GM23338 (cell line): Measurements from ENCODE around the gene DNAJC12. TPM values are rescaled to one million over a fixed set of nuclear protein-coding genes. Genes with fewer than 3 reads are reported as not detected.

Experiments
- ATAC-seq: fragments of 200-7000 bp; cut with Tn5 transposase; 3 replicates; pipeline ENCODE4 v1.9.1; 2020
- DNase-seq: peaks from one replicate; pipeline ENCODE4 v3.0.0-alpha.2; 2015; ENCODE audit warnings: low spot score
- H2AFZ ChIP-seq: fragments of 200-600 bp; sonication (generic); 2 replicates; pipeline ENCODE4 v1.8.0; 2016; ENCODE audit warnings: antibody characterized with exemption, mild to moderate bottlenecking, moderate library complexity
- H3F3A ChIP-seq: fragments of 200-600 bp; sonication (generic); replicated peaks from 2 replicates; pipeline ENCODE4 v1.8.0; 2017; ENCODE audit warnings: antibody characterized with exemption, mixed run types, low read depth
- H3K27ac ChIP-seq: fragments of 200-600 bp; sonication (generic); 2 replicates; pipeline ENCODE4 v1.6.1; 2016; ENCODE audit warnings: low read depth
- H3K27me3 ChIP-seq: fragments of 200-600 bp; sonication (generic); 2 replicates; pipeline ENCODE4 v1.8.0; 2016; ENCODE audit warnings: mild to moderate bottlenecking, mixed run types, moderate library complexity; ENCODE audit not compliant: insufficient read depth
- H3K36me3 ChIP-seq: fragments of 200-600 bp; sonication (generic); 2 replicates; pipeline ENCODE4 v1.8.0; 2016; ENCODE audit warnings: mild to moderate bottlenecking; ENCODE audit not compliant: insufficient read depth
- H3K4me1 ChIP-seq: fragments of 200-600 bp; sonication (generic); 2 replicates; pipeline ENCODE4 v1.8.0; 2016; ENCODE audit warnings: mild to moderate bottlenecking, moderate library complexity; ENCODE audit not compliant: insufficient read depth
- H3K4me2 ChIP-seq: fragments of 200-600 bp; sonication (generic); 2 replicates; pipeline ENCODE4 v1.7.1; 2017; ENCODE audit warnings: mixed run types
- H3K4me3 ChIP-seq: fragments of 200-600 bp; sonication (generic); 2 replicates; pipeline ENCODE4 v1.6.1; 2016; ENCODE audit warnings: mixed run types
- H3K79me2 ChIP-seq: fragments of 200-600 bp; sonication (generic); replicated peaks from 2 replicates; pipeline ENCODE4 v1.8.0; 2017; ENCODE audit warnings: mild to moderate bottlenecking; ENCODE audit not compliant: insufficient read depth
- H3K9me2 ChIP-seq: fragments of 200-600 bp; sonication (generic); 2 replicates; pipeline ENCODE4 v1.8.0; 2017; ENCODE audit not compliant: insufficient read depth
- H4K20me1 ChIP-seq: fragments of 200-600 bp; sonication (generic); replicated peaks from 2 replicates; pipeline ENCODE4 v1.8.0; 2017; ENCODE audit warnings: mild to moderate bottlenecking; ENCODE audit not compliant: insufficient read depth
- H3K27ac Mint-ChIP-seq: 2 replicates; pipeline ENCODE4 v1.8.0; 2020; ENCODE audit warnings: inconsistent platforms, mild to moderate bottlenecking, moderate library complexity, mixed read lengths
- H3K27me3 Mint-ChIP-seq: 3 replicates; pipeline ENCODE4 v1.8.0; 2022; ENCODE audit warnings: low read depth, mild to moderate bottlenecking, moderate library complexity, mixed read lengths, inconsistent platforms; ENCODE audit not compliant: insufficient read depth, poor library complexity
- H3K36me3 Mint-ChIP-seq: 3 replicates; pipeline ENCODE4 v1.8.0; 2021; ENCODE audit warnings: low read depth, mild to moderate bottlenecking, inconsistent platforms, moderate library complexity, mixed read lengths
- H3K4me1 Mint-ChIP-seq: 3 replicates; pipeline ENCODE4 v1.8.0; 2020; ENCODE audit warnings: mild to moderate bottlenecking, inconsistent platforms, mixed read lengths
- H3K4me3 Mint-ChIP-seq: 3 replicates; pipeline ENCODE4 v1.8.0; 2021; ENCODE audit warnings: moderate library complexity, mild to moderate bottlenecking, inconsistent platforms, mixed read lengths
- H3K9me3 Mint-ChIP-seq: 3 replicates; pipeline ENCODE4 v1.8.0; 2020; ENCODE audit warnings: moderate library complexity, mild to moderate bottlenecking, inconsistent platforms, mixed read lengths
- CREB1 ChIP-seq: fragments of 250-450 bp; sonication (Bioruptor Pico); IDR thresholded peaks from 2 replicates; pipeline ENCODE4 v1.5.0; 2020; ENCODE audit warnings: low read depth, mild to moderate bottlenecking, moderate library complexity
- EZH2 ChIP-seq: fragments of 200-600 bp; sonication (generic); IDR thresholded peaks from one replicate; pipeline ENCODE4 v1.8.0; 2017; ENCODE audit warnings: antibody characterized with exemption, mild to moderate bottlenecking, low read depth; ENCODE audit not compliant: unreplicated experiment
- EZH2phosphoT487 ChIP-seq: fragments of 200-600 bp; sonication (generic); IDR thresholded peaks from one replicate; pipeline ENCODE4 v1.8.1; 2018; ENCODE audit warnings: antibody characterized with exemption; ENCODE audit not compliant: unreplicated experiment
- JUNB ChIP-seq: IDR thresholded peaks from one replicate; pipeline ENCODE4 v1.6.1; 2016; ENCODE audit warnings: antibody characterized with exemption; ENCODE audit not compliant: unreplicated experiment
- NANOG ChIP-seq: IDR thresholded peaks from 2 replicates; pipeline ENCODE4 v1.6.1; 2016; ENCODE audit warnings: antibody characterized with exemption, borderline replicate concordance
- STAT1 ChIP-seq: IDR thresholded peaks from one replicate; pipeline ENCODE4 v1.6.1; 2016; ENCODE audit warnings: antibody characterized with exemption; ENCODE audit not compliant: unreplicated experiment
- ZNF114 ChIP-seq: fragments of 250-450 bp; sonication (Bioruptor Pico); IDR thresholded peaks from 2 replicates; pipeline ENCODE4 v1.5.0; 2020; ENCODE audit warnings: mild to moderate bottlenecking, moderate library complexity
- polyA plus RNA-seq: library from polyadenylated mRNA; unstranded; fragments of >200 nt; fragmentation: Nextera tagmentation; extraction: Ambion mirVana; gene quantifications from 2 replicates; pipeline ENCODE4 v1.2.1, GENCODE V29; 2016
- total RNA-seq: library from RNA; depleted of rRNA; stranded (reverse); fragments of >200 nt; shearing (Covaris generic); gene quantifications from 2 replicates; pipeline ENCODE4 v1.2.3, GENCODE V29; 2014
- TF ChIP-seq, protein P1 (sequence below): fragments of 250-450 bp; sonication (Bioruptor Pico); IDR thresholded peaks from 2 replicates; pipeline ENCODE4 v1.5.0; 2020; ENCODE audit warnings: mild to moderate bottlenecking, moderate library complexity
- TF ChIP-seq, protein P2 (sequence below): IDR thresholded peaks from one replicate; pipeline ENCODE4 v1.6.1; 2018; ENCODE audit warnings: antibody characterized with exemption; ENCODE audit not compliant: unreplicated experiment
- TF ChIP-seq, protein P3 (sequence below), 2 experiments: fragments of 200-600 bp in 1 of 2; sonication (generic) in 1 of 2; conservative IDR thresholded peaks; 2 replicates each; pipeline versions ENCODE4 v1.5.1 to v1.6.1; 2016 to 2017; ENCODE audit warnings: antibody characterized with exemption in 2 of 2, low read depth in 2 of 2, mild to moderate bottlenecking in 2 of 2, moderate library complexity in 1 of 2
- TF ChIP-seq, protein P4 (sequence below): IDR thresholded peaks from 2 replicates; pipeline ENCODE4 v1.6.1; 2016; ENCODE audit warnings: antibody characterized with exemption

The DNAJC12 gene
- total and polyA plus RNA-seq, 2 experiments from 2014 or later = 2.2 to 4.5 TPM

DNA sequence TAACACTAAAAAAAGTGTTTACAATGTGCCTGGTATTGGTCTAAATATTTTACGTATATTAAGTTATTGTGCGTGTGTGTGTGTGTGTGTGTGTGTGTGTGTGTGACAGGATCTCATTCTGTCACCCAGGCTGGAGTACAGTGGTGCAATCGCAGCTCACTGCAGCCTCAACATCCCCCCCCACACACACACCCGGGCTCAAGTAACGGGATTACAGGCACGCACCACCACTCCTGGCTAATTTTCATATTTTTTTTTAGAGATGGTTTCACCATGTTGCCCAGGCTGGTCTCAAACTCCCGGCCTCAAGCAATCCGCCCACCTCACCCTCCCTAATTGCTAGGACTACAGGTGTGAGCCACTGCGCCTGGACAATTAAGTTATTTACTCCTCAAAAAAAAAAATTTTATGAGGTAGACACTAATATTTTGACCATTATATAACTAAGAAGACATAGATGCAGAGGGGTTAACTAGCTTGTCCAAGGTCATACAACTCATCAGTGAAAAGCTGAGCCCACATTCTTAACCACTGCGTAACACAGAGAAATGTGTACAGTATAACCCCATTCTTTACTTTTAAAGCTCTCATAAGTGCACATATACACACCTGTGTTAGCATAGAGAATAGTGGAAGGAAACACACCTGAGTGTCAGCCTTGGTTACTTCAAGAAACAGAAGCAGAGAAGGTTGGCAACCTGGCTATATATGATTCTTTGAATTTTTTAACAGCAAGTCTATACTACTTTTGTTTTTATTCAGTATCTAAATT is 35.0 kb downstream of the DNAJC12 start (continued):
- TF ChIP-seq, protein P1, sequence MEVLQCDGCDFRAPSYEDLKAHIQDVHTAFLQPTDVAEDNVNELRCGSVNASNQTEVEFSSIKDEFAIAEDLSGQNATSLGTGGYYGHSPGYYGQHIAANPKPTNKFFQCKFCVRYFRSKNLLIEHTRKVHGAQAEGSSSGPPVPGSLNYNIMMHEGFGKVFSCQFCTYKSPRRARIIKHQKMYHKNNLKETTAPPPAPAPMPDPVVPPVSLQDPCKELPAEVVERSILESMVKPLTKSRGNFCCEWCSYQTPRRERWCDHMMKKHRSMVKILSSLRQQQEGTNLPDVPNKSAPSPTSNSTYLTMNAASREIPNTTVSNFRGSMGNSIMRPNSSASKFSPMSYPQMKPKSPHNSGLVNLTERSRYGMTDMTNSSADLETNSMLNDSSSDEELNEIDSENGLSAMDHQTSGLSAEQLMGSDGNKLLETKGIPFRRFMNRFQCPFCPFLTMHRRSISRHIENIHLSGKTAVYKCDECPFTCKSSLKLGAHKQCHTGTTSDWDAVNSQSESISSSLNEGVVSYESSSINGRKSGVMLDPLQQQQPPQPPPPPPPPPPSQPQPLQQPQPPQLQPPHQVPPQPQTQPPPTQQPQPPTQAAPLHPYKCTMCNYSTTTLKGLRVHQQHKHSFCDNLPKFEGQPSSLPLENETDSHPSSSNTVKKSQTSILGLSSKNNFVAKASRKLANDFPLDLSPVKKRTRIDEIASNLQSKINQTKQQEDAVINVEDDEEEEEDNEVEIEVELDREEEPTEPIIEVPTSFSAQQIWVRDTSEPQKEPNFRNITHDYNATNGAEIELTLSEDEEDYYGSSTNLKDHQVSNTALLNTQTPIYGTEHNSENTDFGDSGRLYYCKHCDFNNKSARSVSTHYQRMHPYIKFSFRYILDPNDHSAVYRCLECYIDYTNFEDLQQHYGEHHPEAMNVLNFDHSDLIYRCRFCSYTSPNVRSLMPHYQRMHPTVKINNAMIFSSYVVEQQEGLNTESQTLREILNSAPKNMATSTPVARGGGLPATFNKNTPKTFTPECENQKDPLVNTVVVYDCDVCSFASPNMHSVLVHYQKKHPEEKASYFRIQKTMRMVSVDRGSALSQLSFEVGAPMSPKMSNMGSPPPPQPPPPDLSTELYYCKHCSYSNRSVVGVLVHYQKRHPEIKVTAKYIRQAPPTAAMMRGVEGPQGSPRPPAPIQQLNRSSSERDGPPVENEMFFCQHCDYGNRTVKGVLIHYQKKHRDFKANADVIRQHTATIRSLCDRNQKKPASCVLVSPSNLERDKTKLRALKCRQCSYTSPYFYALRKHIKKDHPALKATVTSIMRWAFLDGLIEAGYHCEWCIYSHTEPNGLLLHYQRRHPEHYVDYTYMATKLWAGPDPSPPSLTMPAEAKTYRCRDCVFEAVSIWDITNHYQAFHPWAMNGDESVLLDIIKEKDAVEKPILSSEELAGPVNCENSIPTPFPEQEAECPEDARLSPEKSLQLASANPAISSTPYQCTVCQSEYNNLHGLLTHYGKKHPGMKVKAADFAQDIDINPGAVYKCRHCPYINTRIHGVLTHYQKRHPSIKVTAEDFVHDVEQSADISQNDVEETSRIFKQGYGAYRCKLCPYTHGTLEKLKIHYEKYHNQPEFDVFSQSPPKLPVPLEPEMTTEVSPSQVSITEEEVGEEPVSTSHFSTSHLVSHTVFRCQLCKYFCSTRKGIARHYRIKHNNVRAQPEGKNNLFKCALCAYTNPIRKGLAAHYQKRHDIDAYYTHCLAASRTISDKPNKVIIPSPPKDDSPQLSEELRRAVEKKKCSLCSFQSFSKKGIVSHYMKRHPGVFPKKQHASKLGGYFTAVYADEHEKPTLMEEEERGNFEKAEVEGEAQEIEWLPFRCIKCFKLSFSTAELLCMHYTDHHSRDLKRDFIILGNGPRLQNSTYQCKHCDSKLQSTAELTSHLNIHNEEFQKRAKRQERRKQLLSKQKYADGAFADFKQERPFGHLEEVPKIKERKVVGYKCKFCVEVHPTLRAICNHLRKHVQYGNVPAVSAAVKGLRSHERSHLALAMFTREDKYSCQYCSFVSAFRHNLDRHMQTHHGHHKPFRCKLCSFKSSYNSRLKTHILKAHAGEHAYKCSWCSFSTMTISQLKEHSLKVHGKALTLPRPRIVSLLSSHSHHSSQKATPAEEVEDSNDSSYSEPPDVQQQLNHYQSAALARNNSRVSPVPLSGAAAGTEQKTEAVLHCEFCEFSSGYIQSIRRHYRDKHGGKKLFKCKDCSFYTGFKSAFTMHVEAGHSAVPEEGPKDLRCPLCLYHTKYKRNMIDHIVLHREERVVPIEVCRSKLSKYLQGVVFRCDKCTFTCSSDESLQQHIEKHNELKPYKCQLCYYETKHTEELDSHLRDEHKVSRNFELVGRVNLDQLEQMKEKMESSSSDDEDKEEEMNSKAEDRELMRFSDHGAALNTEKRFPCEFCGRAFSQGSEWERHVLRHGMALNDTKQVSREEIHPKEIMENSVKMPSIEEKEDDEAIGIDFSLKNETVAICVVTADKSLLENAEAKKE (CRISPR knock-in tag) = no peak

DNA sequence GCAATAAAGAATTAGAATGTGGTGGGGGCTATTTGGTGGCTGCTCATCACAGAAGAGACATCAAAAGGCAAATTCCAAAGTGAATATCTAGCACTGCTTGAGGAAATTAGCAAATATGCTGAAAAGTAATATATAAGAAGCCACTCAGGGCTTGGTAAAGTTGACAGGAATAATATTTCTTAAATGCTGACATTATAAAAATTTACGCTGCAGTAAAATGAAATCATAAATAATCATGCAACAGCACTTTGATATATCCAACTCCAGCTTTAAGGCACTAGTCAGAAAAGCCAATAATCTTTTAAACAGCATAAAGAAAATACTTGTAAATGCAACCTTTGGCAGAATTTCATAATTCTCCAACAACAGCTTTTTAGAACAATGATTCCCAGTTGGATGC is 36.9 kb downstream of the DNAJC12 start:
- H3K79me2 ChIP-seq = no peaks in the 10 kb centered on the region
- no peaks in the 10 kb centered on the region for H4K20me1 ChIP-seq
- no peak overlapping the region for H2AFZ ChIP-seq
- no peaks in the 10 kb centered on the region for H3K4me1 Mint-ChIP-seq
- no peaks in the 10 kb centered on the region for H3K9me2 ChIP-seq
- no peak overlapping the region for H3K4me3 ChIP-seq
- no peaks in the 10 kb centered on the region for H3K36me3 Mint-ChIP-seq
- H3K27me3 ChIP-seq = no peaks in the 10 kb centered on the region
- no peaks in the 10 kb centered on the region for H3K4me1 ChIP-seq
- no peaks in the 10 kb centered on the region for H3K9me3 Mint-ChIP-seq
- H3F3A ChIP-seq = no peaks in the 10 kb centered on the region
- no peak overlapping the region for H3K4me3 Mint-ChIP-seq
- no peak overlapping the region for H3K4me2 ChIP-seq
- no peaks in the 10 kb centered on the region for H3K27me3 Mint-ChIP-seq
- ATAC-seq = no peak
- no peak overlapping the region for H3K27ac ChIP-seq
- DNase-seq = no peak
- no peak overlapping the region for H3K27ac Mint-ChIP-seq
- no peaks in the 10 kb centered on the region for H3K36me3 ChIP-seq
- TF ChIP-seq EZH2 (no peak), NANOG (no peak), ZNF114 (no peak), CREB1 (no peak), EZH2phosphoT487 (no peak), STAT1 (no peak), JUNB (no peak)
- TF ChIP-seq, protein P2, sequence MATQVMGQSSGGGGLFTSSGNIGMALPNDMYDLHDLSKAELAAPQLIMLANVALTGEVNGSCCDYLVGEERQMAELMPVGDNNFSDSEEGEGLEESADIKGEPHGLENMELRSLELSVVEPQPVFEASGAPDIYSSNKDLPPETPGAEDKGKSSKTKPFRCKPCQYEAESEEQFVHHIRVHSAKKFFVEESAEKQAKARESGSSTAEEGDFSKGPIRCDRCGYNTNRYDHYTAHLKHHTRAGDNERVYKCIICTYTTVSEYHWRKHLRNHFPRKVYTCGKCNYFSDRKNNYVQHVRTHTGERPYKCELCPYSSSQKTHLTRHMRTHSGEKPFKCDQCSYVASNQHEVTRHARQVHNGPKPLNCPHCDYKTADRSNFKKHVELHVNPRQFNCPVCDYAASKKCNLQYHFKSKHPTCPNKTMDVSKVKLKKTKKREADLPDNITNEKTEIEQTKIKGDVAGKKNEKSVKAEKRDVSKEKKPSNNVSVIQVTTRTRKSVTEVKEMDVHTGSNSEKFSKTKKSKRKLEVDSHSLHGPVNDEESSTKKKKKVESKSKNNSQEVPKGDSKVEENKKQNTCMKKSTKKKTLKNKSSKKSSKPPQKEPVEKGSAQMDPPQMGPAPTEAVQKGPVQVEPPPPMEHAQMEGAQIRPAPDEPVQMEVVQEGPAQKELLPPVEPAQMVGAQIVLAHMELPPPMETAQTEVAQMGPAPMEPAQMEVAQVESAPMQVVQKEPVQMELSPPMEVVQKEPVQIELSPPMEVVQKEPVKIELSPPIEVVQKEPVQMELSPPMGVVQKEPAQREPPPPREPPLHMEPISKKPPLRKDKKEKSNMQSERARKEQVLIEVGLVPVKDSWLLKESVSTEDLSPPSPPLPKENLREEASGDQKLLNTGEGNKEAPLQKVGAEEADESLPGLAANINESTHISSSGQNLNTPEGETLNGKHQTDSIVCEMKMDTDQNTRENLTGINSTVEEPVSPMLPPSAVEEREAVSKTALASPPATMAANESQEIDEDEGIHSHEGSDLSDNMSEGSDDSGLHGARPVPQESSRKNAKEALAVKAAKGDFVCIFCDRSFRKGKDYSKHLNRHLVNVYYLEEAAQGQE = no peak
- TF ChIP-seq, protein P3, sequence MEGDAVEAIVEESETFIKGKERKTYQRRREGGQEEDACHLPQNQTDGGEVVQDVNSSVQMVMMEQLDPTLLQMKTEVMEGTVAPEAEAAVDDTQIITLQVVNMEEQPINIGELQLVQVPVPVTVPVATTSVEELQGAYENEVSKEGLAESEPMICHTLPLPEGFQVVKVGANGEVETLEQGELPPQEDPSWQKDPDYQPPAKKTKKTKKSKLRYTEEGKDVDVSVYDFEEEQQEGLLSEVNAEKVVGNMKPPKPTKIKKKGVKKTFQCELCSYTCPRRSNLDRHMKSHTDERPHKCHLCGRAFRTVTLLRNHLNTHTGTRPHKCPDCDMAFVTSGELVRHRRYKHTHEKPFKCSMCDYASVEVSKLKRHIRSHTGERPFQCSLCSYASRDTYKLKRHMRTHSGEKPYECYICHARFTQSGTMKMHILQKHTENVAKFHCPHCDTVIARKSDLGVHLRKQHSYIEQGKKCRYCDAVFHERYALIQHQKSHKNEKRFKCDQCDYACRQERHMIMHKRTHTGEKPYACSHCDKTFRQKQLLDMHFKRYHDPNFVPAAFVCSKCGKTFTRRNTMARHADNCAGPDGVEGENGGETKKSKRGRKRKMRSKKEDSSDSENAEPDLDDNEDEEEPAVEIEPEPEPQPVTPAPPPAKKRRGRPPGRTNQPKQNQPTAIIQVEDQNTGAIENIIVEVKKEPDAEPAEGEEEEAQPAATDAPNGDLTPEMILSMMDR (conservative IDR thresholded peaks at IDR 0.05; ENCODE audit: low read depth in 2 of 2) = no peak
- TF ChIP-seq, protein P4, sequence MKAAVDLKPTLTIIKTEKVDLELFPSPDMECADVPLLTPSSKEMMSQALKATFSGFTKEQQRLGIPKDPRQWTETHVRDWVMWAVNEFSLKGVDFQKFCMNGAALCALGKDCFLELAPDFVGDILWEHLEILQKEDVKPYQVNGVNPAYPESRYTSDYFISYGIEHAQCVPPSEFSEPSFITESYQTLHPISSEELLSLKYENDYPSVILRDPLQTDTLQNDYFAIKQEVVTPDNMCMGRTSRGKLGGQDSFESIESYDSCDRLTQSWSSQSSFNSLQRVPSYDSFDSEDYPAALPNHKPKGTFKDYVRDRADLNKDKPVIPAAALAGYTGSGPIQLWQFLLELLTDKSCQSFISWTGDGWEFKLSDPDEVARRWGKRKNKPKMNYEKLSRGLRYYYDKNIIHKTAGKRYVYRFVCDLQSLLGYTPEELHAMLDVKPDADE = no peak
